ENCODE data around the gene GIPC3.

DNA sequence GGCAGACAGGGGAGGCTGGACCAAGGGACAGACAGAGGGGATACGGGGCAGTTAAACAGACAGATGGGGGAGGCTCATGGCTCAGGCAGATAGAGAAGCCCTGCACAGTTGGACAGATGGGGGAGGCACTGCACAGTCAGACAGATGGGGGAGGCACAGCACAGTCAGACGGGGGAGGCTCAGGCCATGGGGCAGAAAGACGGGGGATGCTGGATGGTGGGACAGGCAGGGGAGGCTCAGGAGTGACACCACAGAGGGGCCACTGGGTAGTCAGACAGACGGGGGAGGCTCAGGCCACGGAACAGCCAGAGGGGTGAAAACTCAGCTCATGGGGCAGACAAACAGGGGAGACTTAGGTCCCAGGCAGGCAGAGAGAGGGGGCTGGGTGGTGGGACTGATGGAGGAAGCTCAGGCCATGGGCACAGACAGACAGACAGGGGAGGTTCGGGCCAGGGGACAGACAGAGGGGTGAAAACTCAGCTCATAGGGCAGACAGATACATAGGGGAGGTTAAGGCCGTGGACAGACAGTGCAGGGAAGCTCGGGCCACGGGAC is 28.8 kb upstream of the GIPC3 start:
- TF ChIP-seq, protein P1, sequence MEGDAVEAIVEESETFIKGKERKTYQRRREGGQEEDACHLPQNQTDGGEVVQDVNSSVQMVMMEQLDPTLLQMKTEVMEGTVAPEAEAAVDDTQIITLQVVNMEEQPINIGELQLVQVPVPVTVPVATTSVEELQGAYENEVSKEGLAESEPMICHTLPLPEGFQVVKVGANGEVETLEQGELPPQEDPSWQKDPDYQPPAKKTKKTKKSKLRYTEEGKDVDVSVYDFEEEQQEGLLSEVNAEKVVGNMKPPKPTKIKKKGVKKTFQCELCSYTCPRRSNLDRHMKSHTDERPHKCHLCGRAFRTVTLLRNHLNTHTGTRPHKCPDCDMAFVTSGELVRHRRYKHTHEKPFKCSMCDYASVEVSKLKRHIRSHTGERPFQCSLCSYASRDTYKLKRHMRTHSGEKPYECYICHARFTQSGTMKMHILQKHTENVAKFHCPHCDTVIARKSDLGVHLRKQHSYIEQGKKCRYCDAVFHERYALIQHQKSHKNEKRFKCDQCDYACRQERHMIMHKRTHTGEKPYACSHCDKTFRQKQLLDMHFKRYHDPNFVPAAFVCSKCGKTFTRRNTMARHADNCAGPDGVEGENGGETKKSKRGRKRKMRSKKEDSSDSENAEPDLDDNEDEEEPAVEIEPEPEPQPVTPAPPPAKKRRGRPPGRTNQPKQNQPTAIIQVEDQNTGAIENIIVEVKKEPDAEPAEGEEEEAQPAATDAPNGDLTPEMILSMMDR (IDR thresholded peaks at IDR 0.05) = no peak
- TF ChIP-seq POLR2A (IDR thresholded peaks at IDR 0.05) = no peak

Measured in adrenal gland (tissue), 5 donors.